HG03575 (cell line): ENCODE results near the gene TMEM234.

Experiments
- ATAC-seq: cut with Tn5 transposase; IDR thresholded peaks from one replicate; pipeline ENCODE4 v1.9.1; 2021; ENCODE audit not compliant: unreplicated experiment, insufficient number of reproducible peaks, low FRiP score; ENCODE audit errors: extremely low read depth

The TMEM234 gene

DNA sequence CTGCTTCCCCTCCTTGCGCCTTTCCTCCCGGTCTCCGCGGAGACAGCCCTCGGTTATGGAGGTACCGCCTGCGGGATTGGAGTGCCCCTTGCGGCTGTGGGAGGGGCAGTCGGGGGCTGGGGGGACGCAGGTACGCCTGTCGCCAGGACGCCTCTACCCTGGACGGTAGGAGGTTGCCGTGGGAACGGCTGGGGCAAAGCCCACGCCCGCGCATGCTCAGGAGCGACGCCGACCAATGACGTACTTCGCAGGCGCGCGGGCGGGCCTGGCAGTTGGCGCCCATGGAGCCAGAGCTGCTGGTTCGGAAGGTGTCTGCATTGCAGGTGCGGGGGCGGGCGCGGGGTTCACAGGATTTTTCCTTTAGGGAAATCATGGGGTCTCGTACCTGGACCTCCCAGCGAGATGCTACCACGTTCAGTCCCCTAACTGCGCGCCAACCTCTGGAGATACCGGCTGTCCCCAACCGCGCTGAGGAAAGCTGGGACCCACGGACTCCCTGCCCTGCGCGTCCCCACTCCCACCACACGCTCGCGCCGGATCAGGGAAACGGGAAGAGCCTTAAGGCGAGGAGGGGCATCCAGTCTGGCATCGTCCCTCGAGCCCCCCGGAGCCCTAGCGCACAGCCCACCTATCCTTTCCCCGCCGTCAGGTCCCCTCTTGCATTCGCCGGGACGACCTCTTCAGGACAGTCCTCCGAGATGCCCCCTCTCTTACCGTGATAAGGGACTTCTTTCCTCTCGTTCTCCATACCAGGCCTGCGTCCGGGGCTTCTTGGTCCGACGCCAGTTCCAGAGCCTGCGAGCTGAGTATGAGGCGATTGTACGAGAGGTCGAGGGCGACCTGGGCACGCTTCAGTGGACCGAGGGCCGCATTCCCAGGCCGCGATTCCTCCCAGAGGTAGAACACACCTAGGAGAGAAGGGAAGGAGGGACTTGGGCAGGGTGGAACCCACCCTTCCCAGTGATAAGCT lies 16.5 kb downstream of the TMEM234 start, which contains the start of gene IQCC:
Gene IQCC, plus strand, starts transcription at position 271 of the 970 bp plus-strand sequence. Its CDS starts 11 bp downstream, at position 282.
- ATAC-seq: no peak

DNA sequence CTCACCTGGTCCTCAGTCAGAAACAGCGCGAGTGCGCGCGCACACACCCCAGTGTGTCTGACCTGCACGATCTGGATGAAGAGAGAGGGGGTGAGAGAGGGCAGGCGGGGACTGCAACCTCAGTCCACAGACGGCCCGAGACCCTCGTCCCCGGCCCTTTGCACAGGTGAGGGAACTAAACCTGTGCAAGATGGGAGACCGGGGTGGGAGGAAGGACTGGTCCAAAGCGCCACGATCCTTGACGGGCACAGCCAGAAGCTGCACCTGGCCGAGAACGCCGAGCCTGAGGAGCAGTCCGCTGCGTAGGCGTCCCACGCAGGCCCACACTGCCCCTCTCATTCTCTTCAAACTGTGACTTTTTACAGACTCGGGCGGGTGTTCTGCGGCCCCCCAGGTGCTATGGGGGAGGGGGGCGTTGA lies 17.2 kb downstream of the TMEM234 start:
- no peak for ATAC-seq

GRCh38 chr1:32201011-32201855 lies 20.9 kb downstream of the TMEM234 start:
- ATAC-seq: no peak

DNA sequence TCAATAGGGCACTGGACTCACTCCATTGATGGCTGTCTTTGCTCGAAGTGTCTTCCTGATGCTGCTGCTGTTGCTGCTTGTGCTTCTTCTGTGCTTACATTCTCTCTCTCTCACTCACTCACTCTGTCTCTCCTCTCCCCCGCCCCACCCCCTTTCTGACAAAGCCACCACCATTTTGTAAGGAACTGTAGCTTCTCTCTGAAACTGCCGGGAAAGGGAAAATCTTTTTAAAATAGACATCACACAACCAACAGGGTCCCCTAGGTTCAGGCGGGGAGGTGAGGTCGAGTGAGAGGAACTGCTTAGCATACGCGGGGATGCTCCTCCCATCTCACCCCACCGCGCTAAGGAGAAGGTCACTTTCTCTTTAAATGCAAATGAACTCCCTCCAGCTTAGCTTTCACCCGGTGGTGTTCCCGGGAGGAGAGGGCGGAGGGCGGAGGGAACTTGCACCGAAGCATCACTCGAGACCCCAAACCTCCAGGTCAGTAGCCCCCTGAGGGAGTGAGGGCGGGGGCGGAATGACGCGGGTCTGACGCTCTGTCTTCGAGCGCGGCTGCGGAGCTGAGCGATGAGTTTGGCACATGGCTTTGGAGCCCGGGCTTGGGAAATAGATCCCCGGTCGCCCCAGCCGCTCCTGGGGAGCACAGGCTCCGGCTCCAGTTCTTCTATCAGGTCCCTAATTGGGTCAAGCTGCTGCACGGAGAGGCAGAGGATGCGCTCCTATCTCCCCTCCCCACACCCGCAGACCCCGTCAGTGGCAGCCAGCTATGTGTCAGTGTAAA lies 21.7 kb downstream of the TMEM234 start, which contains the start of gene CCDC28B:
Gene CCDC28B, plus strand, starts transcription at position 370 of the 785 bp plus-strand sequence. CDS start 1,341 bp downstream, outside the sequence.
- ATAC-seq: no peak

GRCh38 chr1:32199717-32200072 lies 22.5 kb downstream of the TMEM234 start:
- no peak for ATAC-seq

DNA sequence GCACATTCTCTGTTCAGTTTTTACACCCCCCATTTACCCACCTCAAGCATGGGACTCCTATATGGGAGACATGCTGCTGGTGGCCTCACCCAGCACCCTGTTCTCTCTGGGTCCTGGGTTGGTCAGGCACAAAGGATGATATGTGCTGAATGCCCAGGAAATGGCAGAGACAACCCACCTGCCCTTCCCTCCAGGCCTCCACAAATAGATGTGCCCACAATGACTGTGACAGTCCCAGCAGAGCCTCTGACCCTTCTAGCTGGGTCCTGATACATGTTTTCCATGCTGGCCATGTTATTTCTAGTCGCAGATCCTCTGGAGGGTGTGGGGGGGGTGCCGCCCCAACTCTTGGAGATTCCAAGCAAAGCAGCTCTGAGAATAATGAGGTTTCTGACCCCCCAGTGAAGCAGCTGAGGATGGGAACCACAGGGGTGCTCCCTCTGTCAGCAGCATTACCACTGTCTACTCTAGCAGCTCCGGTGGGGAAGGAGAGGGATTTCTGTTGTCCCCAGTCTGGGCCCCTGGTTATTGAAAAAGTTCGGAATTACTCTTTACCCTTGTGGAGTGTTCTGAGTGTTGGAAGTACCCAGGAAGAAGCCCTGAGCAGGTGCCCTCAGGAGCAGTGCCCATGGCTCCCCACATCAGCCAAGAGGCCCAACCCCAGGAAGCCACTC lies 23.0 kb downstream of the TMEM234 start:
- no peak for ATAC-seq

DNA sequence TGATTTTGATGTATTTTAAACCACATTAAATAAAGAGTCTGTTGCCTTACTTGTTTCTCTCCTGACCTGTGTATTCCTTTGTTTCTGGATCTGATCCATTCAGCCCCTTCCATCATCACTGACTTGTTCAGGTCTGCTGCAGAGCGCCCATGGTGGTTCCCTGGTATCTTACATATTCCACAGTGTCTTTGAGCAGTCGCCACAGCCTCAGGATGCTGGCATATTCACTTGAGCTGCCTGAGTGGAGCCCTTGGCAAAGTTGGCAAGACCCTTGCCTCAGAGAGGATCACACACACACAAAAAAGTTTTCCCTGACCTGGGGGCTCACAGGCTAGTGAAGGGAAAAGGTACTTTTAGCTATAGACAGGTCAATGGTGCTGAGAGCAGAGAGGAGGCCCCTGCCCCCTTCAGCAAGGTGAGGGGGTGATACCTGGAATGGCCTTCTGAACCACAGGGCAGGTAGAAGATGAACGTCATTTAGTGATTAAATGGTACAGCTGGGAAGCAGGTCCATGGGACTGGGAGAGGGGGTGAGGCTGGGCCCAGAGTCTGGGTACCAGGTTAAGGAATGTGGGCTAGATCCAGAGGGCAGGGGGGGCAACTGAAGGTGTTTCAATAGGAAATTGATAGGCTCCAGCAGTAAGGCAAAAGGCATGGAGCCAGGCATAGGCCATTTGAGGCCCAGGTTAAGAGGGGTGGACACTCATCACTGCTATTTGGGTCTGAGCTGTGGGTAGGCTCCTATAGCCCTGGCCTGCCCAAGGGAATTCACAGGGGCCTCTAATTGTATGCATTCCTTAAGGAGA lies 23.7 kb downstream of the TMEM234 start:
- ATAC-seq: no peak

DNA sequence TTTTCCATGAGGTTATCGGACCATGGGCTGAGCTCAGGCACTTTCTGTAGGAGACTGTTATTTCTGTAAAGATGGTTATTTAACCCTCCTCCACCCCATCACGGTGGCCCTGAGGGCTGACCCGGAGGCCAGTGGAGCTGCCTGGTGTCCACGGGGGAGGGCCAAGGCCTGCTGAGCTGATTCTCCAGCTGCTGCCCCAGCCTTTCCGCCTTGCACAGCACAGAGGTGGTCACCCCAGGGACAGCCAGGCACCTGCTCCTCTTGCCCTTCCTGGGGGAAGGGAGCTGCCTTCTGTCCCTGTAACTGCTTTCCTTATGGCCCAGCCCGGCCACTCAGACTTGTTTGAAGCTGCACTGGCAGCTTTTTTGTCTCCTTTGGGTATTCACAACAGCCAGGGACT lies 24.3 kb downstream of the TMEM234 start:
- no peak for ATAC-seq

DNA sequence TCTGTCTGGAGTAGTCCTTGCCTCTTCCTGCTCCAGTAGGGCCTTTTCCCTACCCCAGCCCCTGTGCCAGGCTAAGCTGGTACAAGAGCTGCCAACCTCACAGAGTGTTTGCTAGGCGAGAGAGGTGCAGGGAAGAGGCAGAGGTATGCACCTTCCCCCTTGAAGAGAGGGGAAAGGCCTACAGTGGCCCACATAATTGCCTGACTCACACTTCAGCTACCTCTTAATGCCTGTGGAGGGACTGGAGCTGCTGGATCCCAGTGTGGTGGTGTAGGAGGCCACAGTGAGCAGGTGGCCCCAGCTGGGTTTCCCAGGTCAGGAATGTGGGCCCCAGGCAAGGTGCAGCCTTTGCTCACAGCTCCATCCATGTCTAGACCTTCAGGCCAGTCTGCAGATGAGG lies 25.1 kb downstream of the TMEM234 start:
- no peak for ATAC-seq

GRCh38 chr1:32195972-32196823 lies 26.0 kb downstream of the TMEM234 start:
- no peak for ATAC-seq

DNA sequence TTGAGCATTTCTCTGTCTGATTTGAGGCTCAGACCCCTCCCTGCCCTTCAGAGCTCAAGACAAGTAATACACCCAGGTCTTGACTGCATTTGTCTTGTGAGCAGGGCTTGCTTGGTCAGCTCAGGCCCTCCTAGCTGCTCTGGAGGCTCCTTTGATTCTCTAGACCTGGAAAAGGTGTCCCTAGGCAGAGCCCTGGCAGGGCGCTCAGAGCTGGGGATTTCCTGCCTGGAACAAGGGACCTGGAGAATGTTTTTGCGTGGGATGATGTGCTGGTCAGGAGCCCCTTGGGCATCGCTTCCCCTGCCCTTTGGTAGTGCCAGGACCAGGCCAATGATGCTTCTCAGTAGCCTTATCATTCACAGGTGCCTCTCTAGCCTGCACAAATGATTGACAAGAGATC lies 26.6 kb downstream of the TMEM234 start:
- ATAC-seq: no peak

- no peak for ATAC-seq
These were observed 27.2 kb downstream of the TMEM234 start for GRCh38 chr1:32194984-32195383.

DNA sequence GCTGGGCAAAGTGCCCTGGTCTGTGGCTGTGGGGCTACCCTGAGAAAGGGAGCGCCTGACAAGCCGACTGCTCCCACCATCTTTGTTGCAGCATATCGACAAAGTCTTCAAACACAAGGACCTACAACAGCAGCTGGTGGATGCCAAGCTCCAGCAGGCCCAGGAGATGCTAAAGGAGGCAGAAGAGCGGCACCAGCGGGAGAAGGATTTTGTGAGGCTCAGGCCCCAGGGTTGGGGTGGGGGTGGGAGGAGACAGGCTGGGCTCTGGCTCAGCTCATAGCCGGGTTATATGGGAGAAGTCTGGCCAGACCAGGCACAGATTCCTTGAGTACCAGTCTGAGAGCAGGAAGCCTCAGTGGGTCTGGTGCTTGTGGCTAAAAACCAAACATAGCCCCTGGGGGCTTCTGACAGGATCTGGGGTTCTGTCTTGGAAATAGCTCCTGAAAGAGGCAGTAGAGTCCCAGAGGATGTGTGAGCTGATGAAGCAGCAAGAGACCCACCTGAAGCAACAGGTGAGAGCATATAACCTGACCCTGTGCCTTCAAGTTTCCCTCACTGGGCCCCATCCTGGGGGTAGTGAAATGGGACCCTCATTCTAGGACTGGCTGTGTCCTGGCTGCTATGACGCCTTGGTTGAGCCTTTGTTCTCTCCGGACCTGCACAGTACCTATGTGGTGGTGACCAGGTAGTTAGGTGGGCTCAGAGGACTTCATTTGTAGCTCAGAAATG lies 29.8 kb downstream of the TMEM234 start:
- ATAC-seq: no peak

DNA sequence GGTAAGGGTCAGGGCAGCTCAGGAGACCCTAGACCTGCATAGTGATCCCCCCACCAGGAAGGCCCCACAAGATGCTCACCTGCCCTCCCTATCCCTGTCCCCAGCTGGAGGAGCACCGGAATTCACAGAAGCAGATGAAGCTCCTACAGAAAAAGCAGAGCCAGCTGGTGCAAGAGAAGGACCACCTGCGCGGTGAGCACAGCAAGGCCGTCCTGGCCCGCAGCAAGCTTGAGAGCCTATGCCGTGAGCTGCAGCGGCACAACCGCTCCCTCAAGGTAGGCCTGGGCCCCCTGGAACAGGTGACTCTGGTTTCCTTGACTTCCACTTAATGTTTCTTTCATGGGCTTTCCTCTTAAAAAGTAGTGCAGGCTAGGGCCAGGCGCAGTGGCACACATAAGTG lies 34.3 kb downstream of the TMEM234 start:
- ATAC-seq: no peak

GRCh38 chr1:32186491-32186890 lies 35.7 kb downstream of the TMEM234 start:
- ATAC-seq: no peak

GRCh38 chr1:32186077-32186476 lies 36.1 kb downstream of the TMEM234 start:
- ATAC-seq: no peak
